ENCODE measurements around the gene LIN52.

The LIN52 gene

GRCh38 chr14:74205882-74206281, 121.1 kb downstream of the LIN52 start:
- no peak overlapping the region for H3K4me3 Mint-ChIP-seq
- no peaks in the 10 kb centered on the region for H3K4me1 Mint-ChIP-seq
- H3K36me3 Mint-ChIP-seq (ENCODE audit: insufficient read depth), result no peaks in the 10 kb centered on the region
- no peak overlapping the region for H3K27ac Mint-ChIP-seq (ENCODE audit: low read depth)
- H3K27me3 Mint-ChIP-seq, result peaks cover 10% of the 10 kb centered on the region
- ATAC-seq (replicated peaks; ENCODE audit: extremely low read depth, poor library complexity, severe bottlenecking) (no peak), DNase-seq (ENCODE audit: low spot score in 2 of 2) (no peak)
- H3K9me3 Mint-ChIP-seq, result no peaks in the 10 kb centered on the region

GRCh38 chr14:74207943-74208342, 123.2 kb downstream of the LIN52 start:
- H3K27me3 Mint-ChIP-seq, result peaks cover 10% of the 10 kb centered on the region
- no peaks in the 10 kb centered on the region for H3K4me1 Mint-ChIP-seq
- H3K27ac Mint-ChIP-seq (ENCODE audit: low read depth), result no peak overlapping the region
- DNase-seq (ENCODE audit: low spot score in 2 of 2), result no peak
- H3K4me3 Mint-ChIP-seq, result no peak overlapping the region
- H3K9me3 Mint-ChIP-seq, result no peaks in the 10 kb centered on the region
- no peaks in the 10 kb centered on the region for H3K36me3 Mint-ChIP-seq (ENCODE audit: insufficient read depth)
- no peak for ATAC-seq (replicated peaks; ENCODE audit: extremely low read depth, poor library complexity, severe bottlenecking)

GRCh38 chr14:74208642-74209041, 123.9 kb downstream of the LIN52 start:
- Mint-ChIP-seq H3K36me3 (ENCODE audit: insufficient read depth) (no peaks in the 10 kb centered on the region), H3K27ac (ENCODE audit: low read depth) (no peak overlapping the region), H3K4me3 (no peak overlapping the region), H3K27me3 (peaks cover 10% of the 10 kb centered on the region), H3K4me1 (no peaks in the 10 kb centered on the region), H3K9me3 (no peaks in the 10 kb centered on the region)
- ATAC-seq (replicated peaks; ENCODE audit: extremely low read depth, poor library complexity, severe bottlenecking) (no peak), DNase-seq (ENCODE audit: low spot score in 2 of 2) (no peak)

- no peaks in the 10 kb centered on the region for H3K36me3 Mint-ChIP-seq (ENCODE audit: insufficient read depth)
- H3K27me3 Mint-ChIP-seq, result peaks cover 10% of the 10 kb centered on the region
- no peaks in the 10 kb centered on the region for H3K9me3 Mint-ChIP-seq
- H3K4me1 Mint-ChIP-seq, result no peaks in the 10 kb centered on the region
- no peak overlapping the region for H3K4me3 Mint-ChIP-seq
- no peak overlapping the region for H3K27ac Mint-ChIP-seq (ENCODE audit: low read depth)
- ATAC-seq (replicated peaks; ENCODE audit: extremely low read depth, poor library complexity, severe bottlenecking) (no peak), DNase-seq (ENCODE audit: low spot score in 2 of 2) (no peak)
Observed at GRCh38 chr14:74211945-74212580, 127.3 kb downstream of the LIN52 start.

- no peak for DNase-seq (ENCODE audit: low spot score in 2 of 2)
- no peak overlapping the region for H3K4me3 Mint-ChIP-seq
- ATAC-seq (replicated peaks; ENCODE audit: extremely low read depth, poor library complexity, severe bottlenecking), result no peak
- H3K27me3 Mint-ChIP-seq, result peaks cover 15% of the 10 kb centered on the region
- no peaks in the 10 kb centered on the region for H3K9me3 Mint-ChIP-seq
- H3K27ac Mint-ChIP-seq (ENCODE audit: low read depth), result no peak overlapping the region
- no peaks in the 10 kb centered on the region for H3K4me1 Mint-ChIP-seq
- H3K36me3 Mint-ChIP-seq (ENCODE audit: insufficient read depth), result peaks cover 1% of the 10 kb centered on the region
Observed at GRCh38 chr14:74213907-74214803, 129.4 kb downstream of the LIN52 start.

GRCh38 chr14:74216671-74217070, 131.9 kb downstream of the LIN52 start:
- Mint-ChIP-seq H3K36me3 (ENCODE audit: insufficient read depth) (peaks cover 1% of the 10 kb centered on the region), H3K4me3 (no peak overlapping the region), H3K9me3 (no peaks in the 10 kb centered on the region), H3K4me1 (no peaks in the 10 kb centered on the region), H3K27ac (ENCODE audit: low read depth) (no peak overlapping the region), H3K27me3 (peaks cover 33% of the 10 kb centered on the region)
- no peak for DNase-seq (ENCODE audit: low spot score in 2 of 2)
- no peak for ATAC-seq (replicated peaks; ENCODE audit: extremely low read depth, poor library complexity, severe bottlenecking)

- H3K27me3 Mint-ChIP-seq, result peaks cover 44% of the 10 kb centered on the region
- H3K4me3 Mint-ChIP-seq, result peak overlapping the region; percentile 18
- peak; percentile 44 to 63 for DNase-seq (ENCODE audit: low spot score in 2 of 2)
- ATAC-seq (replicated peaks; ENCODE audit: extremely low read depth, poor library complexity, severe bottlenecking), result peak; percentile 78
- H3K4me1 Mint-ChIP-seq, result no peaks in the 10 kb centered on the region
- H3K36me3 Mint-ChIP-seq (ENCODE audit: insufficient read depth), result peaks cover 1% of the 10 kb centered on the region
- no peak overlapping the region for H3K27ac Mint-ChIP-seq (ENCODE audit: low read depth)
- no peaks in the 10 kb centered on the region for H3K9me3 Mint-ChIP-seq
Observed at GRCh38 chr14:74217672-74218448, 133.1 kb downstream of the LIN52 start.

GRCh38 chr14:74218462-74218861, 133.7 kb downstream of the LIN52 start:
- Mint-ChIP-seq H3K4me3 (no peak overlapping the region), H3K27me3 (peaks cover 51% of the 10 kb centered on the region), H3K4me1 (no peaks in the 10 kb centered on the region), H3K36me3 (ENCODE audit: insufficient read depth) (peaks cover 1% of the 10 kb centered on the region), H3K27ac (ENCODE audit: low read depth) (no peak overlapping the region), H3K9me3 (no peaks in the 10 kb centered on the region)
- no peak for ATAC-seq (replicated peaks; ENCODE audit: extremely low read depth, poor library complexity, severe bottlenecking)
- no peak for DNase-seq (ENCODE audit: low spot score in 2 of 2)

GRCh38 chr14:74219277-74220205, 134.8 kb downstream of the LIN52 start:
- H3K9me3 Mint-ChIP-seq, result no peaks in the 10 kb centered on the region
- no peak overlapping the region for H3K27ac Mint-ChIP-seq (ENCODE audit: low read depth)
- DNase-seq (ENCODE audit: low spot score in 2 of 2) (no peak), ATAC-seq (replicated peaks; ENCODE audit: extremely low read depth, poor library complexity, severe bottlenecking) (no peak)
- H3K36me3 Mint-ChIP-seq (ENCODE audit: insufficient read depth), result peaks cover 1% of the 10 kb centered on the region
- no peaks in the 10 kb centered on the region for H3K4me1 Mint-ChIP-seq
- peaks cover 61% of the 10 kb centered on the region for H3K27me3 Mint-ChIP-seq
- H3K4me3 Mint-ChIP-seq, result no peak overlapping the region

- Mint-ChIP-seq H3K4me1 (no peaks in the 10 kb centered on the region), H3K36me3 (ENCODE audit: insufficient read depth) (peaks cover 1% of the 10 kb centered on the region), H3K27me3 (peaks cover 68% of the 10 kb centered on the region), H3K9me3 (no peaks in the 10 kb centered on the region), H3K27ac (ENCODE audit: low read depth) (no peak overlapping the region), H3K4me3 (no peak overlapping the region)
- DNase-seq (ENCODE audit: low spot score in 2 of 2) (no peak), ATAC-seq (replicated peaks; ENCODE audit: extremely low read depth, poor library complexity, severe bottlenecking) (no peak)
Observed at GRCh38 chr14:74220991-74221390, 136.2 kb downstream of the LIN52 start.

GRCh38 chr14:74221741-74222140, 137.0 kb downstream of the LIN52 start:
- ATAC-seq (replicated peaks; ENCODE audit: extremely low read depth, poor library complexity, severe bottlenecking), result no peak
- H3K9me3 Mint-ChIP-seq, result no peaks in the 10 kb centered on the region
- no peaks in the 10 kb centered on the region for H3K4me1 Mint-ChIP-seq
- no peak for DNase-seq (ENCODE audit: low spot score in 2 of 2)
- H3K27me3 Mint-ChIP-seq, result peaks cover 68% of the 10 kb centered on the region
- no peak overlapping the region for H3K27ac Mint-ChIP-seq (ENCODE audit: low read depth)
- H3K4me3 Mint-ChIP-seq, result no peak overlapping the region
- peaks cover 1% of the 10 kb centered on the region for H3K36me3 Mint-ChIP-seq (ENCODE audit: insufficient read depth)

GRCh38 chr14:74223016-74223415, 138.3 kb downstream of the LIN52 start:
- Mint-ChIP-seq H3K4me3 (no peak overlapping the region), H3K4me1 (no peaks in the 10 kb centered on the region), H3K36me3 (ENCODE audit: insufficient read depth) (no peaks in the 10 kb centered on the region), H3K9me3 (no peaks in the 10 kb centered on the region), H3K27me3 (peaks cover 79% of the 10 kb centered on the region), H3K27ac (ENCODE audit: low read depth) (no peak overlapping the region)
- DNase-seq (ENCODE audit: low spot score in 2 of 2) (no peak), ATAC-seq (replicated peaks; ENCODE audit: extremely low read depth, poor library complexity, severe bottlenecking) (no peak)

Data from central memory CD8-positive, alpha-beta T cell (primary cell).